WTC11 (cell line): Measurements from ENCODE around the gene PSD.

Experiments used
- JUN ChIP-seq: sonication (generic); formaldehyde crosslinking; IDR thresholded peaks from 2 replicates; pipeline ENCODE4 v1.8.0; 2023; ENCODE audit warnings: mild to moderate bottlenecking, missing genetic modification reagents
- NFYB ChIP-seq: sonication (generic); formaldehyde crosslinking; conservative IDR thresholded peaks from 2 replicates; pipeline ENCODE4 v1.8.0; 2022; ENCODE audit warnings: low read depth, missing genetic modification reagents
- SP1 ChIP-seq: sonication (generic); formaldehyde crosslinking; conservative IDR thresholded peaks from 2 replicates; pipeline ENCODE4 v1.8.1; 2022; ENCODE audit warnings: missing genetic modification reagents
- TEAD4 ChIP-seq: sonication (generic); formaldehyde crosslinking; IDR thresholded peaks from 2 replicates; pipeline ENCODE4 v1.8.0; 2022; ENCODE audit warnings: mild to moderate bottlenecking, missing genetic modification reagents
- ZNF232 ChIP-seq: sonication (generic); formaldehyde crosslinking; IDR thresholded peaks from 2 replicates; pipeline ENCODE4 v1.8.0; 2022; ENCODE audit warnings: mild to moderate bottlenecking, missing genetic modification reagents
- TF ChIP-seq, protein P1 (sequence below): fragments of 200-600 bp; IDR thresholded peaks from 2 replicates; pipeline ENCODE4 v1.8.0; 2022; ENCODE audit warnings: antibody characterized with exemption
- TF ChIP-seq, protein P2 (sequence below): sonication (generic); formaldehyde crosslinking; IDR thresholded peaks from 2 replicates; pipeline ENCODE4 v1.8.0; 2022; ENCODE audit warnings: mild to moderate bottlenecking, missing genetic modification reagents
- TF ChIP-seq, protein P3 (sequence below): sonication (generic); formaldehyde crosslinking; IDR thresholded peaks from 2 replicates; pipeline ENCODE4 v1.8.1; 2023; ENCODE audit warnings: mild to moderate bottlenecking, missing genetic modification reagents
- TF ChIP-seq, protein P4 (sequence below): fragments of 250-450 bp; sonication (Bioruptor Pico); IDR thresholded peaks from 2 replicates; pipeline ENCODE4 v2.1.2; 2022; ENCODE audit warnings: mild to moderate bottlenecking, moderate library complexity

DNA sequence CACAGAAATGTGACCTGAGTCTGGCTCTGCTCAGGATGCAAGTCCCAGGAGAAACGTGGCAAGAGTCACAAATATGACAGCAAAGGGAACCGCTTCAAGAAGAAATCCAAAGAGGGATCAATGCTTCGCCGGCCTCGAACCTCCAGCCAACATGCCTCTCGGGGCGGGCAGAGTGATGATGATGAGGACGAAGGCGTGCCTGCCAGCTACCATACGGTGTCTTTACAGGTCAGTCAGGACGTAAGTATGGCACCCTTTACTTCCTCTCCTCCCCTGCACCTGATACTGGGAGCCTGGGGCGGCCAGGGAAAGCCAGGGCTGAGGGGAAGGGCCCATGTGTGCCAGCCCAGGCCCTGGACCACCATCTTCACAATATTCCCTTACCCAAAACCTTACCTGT, 41.7 kb downstream of the PSD start:
- TF ChIP-seq, protein P1, sequence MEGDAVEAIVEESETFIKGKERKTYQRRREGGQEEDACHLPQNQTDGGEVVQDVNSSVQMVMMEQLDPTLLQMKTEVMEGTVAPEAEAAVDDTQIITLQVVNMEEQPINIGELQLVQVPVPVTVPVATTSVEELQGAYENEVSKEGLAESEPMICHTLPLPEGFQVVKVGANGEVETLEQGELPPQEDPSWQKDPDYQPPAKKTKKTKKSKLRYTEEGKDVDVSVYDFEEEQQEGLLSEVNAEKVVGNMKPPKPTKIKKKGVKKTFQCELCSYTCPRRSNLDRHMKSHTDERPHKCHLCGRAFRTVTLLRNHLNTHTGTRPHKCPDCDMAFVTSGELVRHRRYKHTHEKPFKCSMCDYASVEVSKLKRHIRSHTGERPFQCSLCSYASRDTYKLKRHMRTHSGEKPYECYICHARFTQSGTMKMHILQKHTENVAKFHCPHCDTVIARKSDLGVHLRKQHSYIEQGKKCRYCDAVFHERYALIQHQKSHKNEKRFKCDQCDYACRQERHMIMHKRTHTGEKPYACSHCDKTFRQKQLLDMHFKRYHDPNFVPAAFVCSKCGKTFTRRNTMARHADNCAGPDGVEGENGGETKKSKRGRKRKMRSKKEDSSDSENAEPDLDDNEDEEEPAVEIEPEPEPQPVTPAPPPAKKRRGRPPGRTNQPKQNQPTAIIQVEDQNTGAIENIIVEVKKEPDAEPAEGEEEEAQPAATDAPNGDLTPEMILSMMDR: no peak
- TF ChIP-seq TEAD4 (CRISPR knock-in tag): no peak
- TF ChIP-seq, protein P2, sequence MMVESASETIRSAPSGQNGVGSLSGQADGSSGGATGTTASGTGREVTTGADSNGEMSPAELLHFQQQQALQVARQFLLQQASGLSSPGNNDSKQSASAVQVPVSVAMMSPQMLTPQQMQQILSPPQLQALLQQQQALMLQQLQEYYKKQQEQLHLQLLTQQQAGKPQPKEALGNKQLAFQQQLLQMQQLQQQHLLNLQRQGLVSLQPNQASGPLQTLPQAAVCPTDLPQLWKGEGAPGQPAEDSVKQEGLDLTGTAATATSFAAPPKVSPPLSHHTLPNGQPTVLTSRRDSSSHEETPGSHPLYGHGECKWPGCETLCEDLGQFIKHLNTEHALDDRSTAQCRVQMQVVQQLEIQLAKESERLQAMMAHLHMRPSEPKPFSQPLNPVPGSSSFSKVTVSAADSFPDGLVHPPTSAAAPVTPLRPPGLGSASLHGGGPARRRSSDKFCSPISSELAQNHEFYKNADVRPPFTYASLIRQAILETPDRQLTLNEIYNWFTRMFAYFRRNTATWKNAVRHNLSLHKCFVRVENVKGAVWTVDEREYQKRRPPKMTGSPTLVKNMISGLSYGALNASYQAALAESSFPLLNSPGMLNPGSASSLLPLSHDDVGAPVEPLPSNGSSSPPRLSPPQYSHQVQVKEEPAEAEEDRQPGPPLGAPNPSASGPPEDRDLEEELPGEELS (CRISPR knock-in tag): no peak
- TF ChIP-seq, protein P3, sequence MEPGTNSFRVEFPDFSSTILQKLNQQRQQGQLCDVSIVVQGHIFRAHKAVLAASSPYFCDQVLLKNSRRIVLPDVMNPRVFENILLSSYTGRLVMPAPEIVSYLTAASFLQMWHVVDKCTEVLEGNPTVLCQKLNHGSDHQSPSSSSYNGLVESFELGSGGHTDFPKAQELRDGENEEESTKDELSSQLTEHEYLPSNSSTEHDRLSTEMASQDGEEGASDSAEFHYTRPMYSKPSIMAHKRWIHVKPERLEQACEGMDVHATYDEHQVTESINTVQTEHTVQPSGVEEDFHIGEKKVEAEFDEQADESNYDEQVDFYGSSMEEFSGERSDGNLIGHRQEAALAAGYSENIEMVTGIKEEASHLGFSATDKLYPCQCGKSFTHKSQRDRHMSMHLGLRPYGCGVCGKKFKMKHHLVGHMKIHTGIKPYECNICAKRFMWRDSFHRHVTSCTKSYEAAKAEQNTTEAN (CRISPR knock-in tag): no peak
- no peak for TF ChIP-seq NFYB (CRISPR knock-in tag)
- no peak for TF ChIP-seq JUN (CRISPR knock-in tag)
- TF ChIP-seq SP1 (CRISPR knock-in tag): no peak
- TF ChIP-seq, protein P4, sequence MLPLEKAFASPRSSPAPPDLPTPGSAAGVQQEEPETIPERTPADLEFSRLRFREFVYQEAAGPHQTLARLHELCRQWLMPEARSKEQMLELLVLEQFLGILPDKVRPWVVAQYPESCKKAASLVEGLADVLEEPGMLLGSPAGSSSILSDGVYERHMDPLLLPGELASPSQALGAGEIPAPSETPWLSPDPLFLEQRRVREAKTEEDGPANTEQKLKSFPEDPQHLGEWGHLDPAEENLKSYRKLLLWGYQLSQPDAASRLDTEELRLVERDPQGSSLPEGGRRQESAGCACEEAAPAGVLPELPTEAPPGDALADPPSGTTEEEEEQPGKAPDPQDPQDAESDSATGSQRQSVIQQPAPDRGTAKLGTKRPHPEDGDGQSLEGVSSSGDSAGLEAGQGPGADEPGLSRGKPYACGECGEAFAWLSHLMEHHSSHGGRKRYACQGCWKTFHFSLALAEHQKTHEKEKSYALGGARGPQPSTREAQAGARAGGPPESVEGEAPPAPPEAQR (CRISPR knock-in tag): no peak
- TF ChIP-seq ZNF232 (CRISPR knock-in tag): no peak
